H1 (cell line): Measurements from ENCODE around the gene AFF1. TPM values are rescaled to one million over a fixed set of nuclear protein-coding genes. Genes with fewer than 3 reads are reported as not detected.
A peak's percentile ranks its signal among the peaks of the same experiment; 100 is the strongest.

Experiments used
- CTCF ChIA-PET: fragments of 300-600 bp; sonication (Branson Sonifier 250); formaldehyde crosslinking; loops from one replicate; lab custom pipeline; 2021; ENCODE audit not compliant: partially characterized antibody; lab: Charles Lee
- POLR2A ChIA-PET: fragments of 300-600 bp; sonication (Branson Sonifier 250); formaldehyde crosslinking; loops from one replicate; lab custom pipeline; 2021; ENCODE audit warnings: inconsistent platforms; ENCODE audit not compliant: partially characterized antibody; lab: Charles Lee
- DNase-seq, 2 experiments: peaks; one replicate each; pipeline versions ENCODE4 v3.0.0 to v3.0.0-alpha.2; 2010 to 2022; ENCODE audit warnings: low spot score in 2 of 2, low read depth in 1 of 2, mixed read lengths in 1 of 2
- FAIRE-seq: peaks from 2 replicates; lab custom pipeline; 2011; peaks lifted over from hg19 to GRCh38; lab: Jason Lieb, UNC
- H2AFZ ChIP-seq: 2 replicates; pipeline ENCODE4 v1.8.1; 2012; ENCODE audit warnings: low read length, inconsistent platforms
- H2AK5ac ChIP-seq: 2 replicates; pipeline ENCODE4 v1.6.1; 2013; ENCODE audit warnings: low read depth, low read length
- H2BK120ac ChIP-seq: replicated peaks from 2 replicates; pipeline ENCODE3; 2013; ENCODE audit warnings: low read depth, low read length, inconsistent platforms
- H2BK12ac ChIP-seq: 2 replicates; pipeline ENCODE4 v1.6.1; 2013; ENCODE audit warnings: low read depth, low read length
- H2BK15ac ChIP-seq: 2 replicates; pipeline ENCODE4 v1.6.1; 2013; ENCODE audit warnings: low read length
- H2BK20ac ChIP-seq: 2 replicates; pipeline ENCODE4 v1.6.1; 2013; ENCODE audit warnings: low read length
- H2BK5ac ChIP-seq: 2 replicates; pipeline ENCODE4 v1.6.1; 2013; ENCODE audit warnings: low read depth, low read length
- H3K14ac ChIP-seq: 2 replicates; pipeline ENCODE4 v1.6.1; 2013; ENCODE audit warnings: inconsistent platforms; ENCODE audit not compliant: insufficient read length
- H3K18ac ChIP-seq: 2 replicates; pipeline ENCODE4 v1.6.1; 2013; ENCODE audit warnings: low read length; ENCODE audit errors: extremely low read depth
- H3K23ac ChIP-seq: 2 replicates; pipeline ENCODE4 v1.6.1; 2013; ENCODE audit warnings: inconsistent platforms; ENCODE audit not compliant: insufficient read length
- H3K23me2 ChIP-seq: 2 replicates; pipeline ENCODE4 v1.6.1; 2013; ENCODE audit warnings: low read depth, low read length
- H3K27ac ChIP-seq: 2 replicates; pipeline ENCODE4 v1.6.1; 2011; ENCODE audit warnings: low read depth, low read length, inconsistent platforms
- H3K27me3 ChIP-seq, 4 experiments: replicated peaks in 1 of 4; 1 replicate in 1 of 4; 2 replicates in 3 of 4; pipeline versions ENCODE4 v1.6.1 to v1.8.1; 2011 to 2013; ENCODE audit warnings: low read length in 3 of 4, mild to moderate bottlenecking in 3 of 4, inconsistent platforms in 2 of 4, mixed read lengths in 2 of 4, moderate library complexity in 1 of 4; ENCODE audit not compliant: control insufficient read depth in 3 of 4, insufficient read depth in 3 of 4; ENCODE audit errors: extremely low read depth in 1 of 4
- H3K36me3 ChIP-seq, 4 experiments: 2 replicates each; pipeline versions ENCODE4 v1.6.1 to v1.8.1; 2011 to 2013; ENCODE audit warnings: mild to moderate bottlenecking in 4 of 4, low read length in 3 of 4, moderate library complexity in 2 of 4, control low read depth in 1 of 4, inconsistent platforms in 1 of 4; ENCODE audit not compliant: insufficient read depth in 4 of 4, control insufficient read depth in 2 of 4
- H3K4ac ChIP-seq: replicated peaks from 2 replicates; pipeline ENCODE3; 2013; ENCODE audit warnings: low read length, low read depth, mixed read lengths, inconsistent platforms; ENCODE audit not compliant: insufficient read length
- H3K4me1 ChIP-seq, 4 experiments: replicated peaks in 1 of 4; 1 replicate in 1 of 4; 2 replicates in 3 of 4; pipeline versions ENCODE4 v1.6.1 to v1.8.1; 2011 to 2013; ENCODE audit warnings: low read length in 3 of 4, inconsistent platforms in 2 of 4, mixed read lengths in 1 of 4; ENCODE audit not compliant: insufficient read depth in 4 of 4, control insufficient read depth in 3 of 4
- H3K4me2 ChIP-seq, 2 experiments: 2 replicates each; pipeline versions ENCODE4 v1.6.1 to v1.8.1; 2011 to 2013; ENCODE audit warnings: low read depth in 2 of 2, low read length in 2 of 2, control low read depth in 1 of 2, inconsistent platforms in 1 of 2, mild to moderate bottlenecking in 1 of 2; ENCODE audit not compliant: insufficient read depth in 1 of 2
- H3K4me3 ChIP-seq, 4 experiments: fragments of 200-600, 300-600 bp in 1 of 4; sonication (generic), shearing (Covaris generic), sonication (Bioruptor Twin) in 1 of 4; 2 replicates each; pipeline versions ENCODE4 v1.5.1 to v1.8.1; 2011 to 2016; ENCODE audit warnings: low read length in 4 of 4, low read depth in 3 of 4, control low read depth in 2 of 4, inconsistent platforms in 2 of 4, mild to moderate bottlenecking in 2 of 4, mixed read lengths in 1 of 4, moderate library complexity in 1 of 4; ENCODE audit not compliant: insufficient read depth in 2 of 4; ENCODE audit errors: extremely low read depth in 1 of 4
- H3K56ac ChIP-seq: replicated peaks from 2 replicates; pipeline ENCODE3; 2013; ENCODE audit warnings: low read depth, mild to moderate bottlenecking, mixed read lengths, low read length, inconsistent platforms; ENCODE audit not compliant: insufficient read length
- H3K79me1 ChIP-seq: 2 replicates; pipeline ENCODE4 v1.6.1; 2013; ENCODE audit warnings: low read depth, low read length, control low read depth
- H3K79me2 ChIP-seq, 2 experiments: 2 replicates each; pipeline versions ENCODE4 v1.6.1 to v1.8.1; 2012 to 2013; ENCODE audit warnings: low read length in 2 of 2, mild to moderate bottlenecking in 2 of 2, inconsistent platforms in 1 of 2; ENCODE audit not compliant: insufficient read depth in 2 of 2, control insufficient read depth in 1 of 2
- H3K9ac ChIP-seq, 4 experiments: replicated peaks in 1 of 4; 1 replicate in 1 of 4; 2 replicates in 3 of 4; pipeline versions ENCODE4 v1.6.1 to v1.8.1; 2011 to 2013; ENCODE audit warnings: low read depth in 3 of 4, low read length in 3 of 4, control low read depth in 2 of 4, mild to moderate bottlenecking in 2 of 4, moderate library complexity in 2 of 4, inconsistent platforms in 1 of 4; ENCODE audit errors: extremely low read depth in 1 of 4
- H3K9me3 ChIP-seq, 2 experiments: 2 replicates each; pipeline versions ENCODE4 v1.6.1 to v1.8.1; 2012 to 2013; ENCODE audit warnings: mild to moderate bottlenecking in 2 of 2, moderate library complexity in 2 of 2, control low read depth in 1 of 2, inconsistent platforms in 1 of 2, low read depth in 1 of 2, low read length in 1 of 2, mixed read lengths in 1 of 2; ENCODE audit not compliant: insufficient read depth in 2 of 2
- H4K20me1 ChIP-seq, 2 experiments: replicated peaks in 1 of 2; 2 replicates each; pipeline versions ENCODE3 to v1.8.1; 2011 to 2013; ENCODE audit warnings: inconsistent platforms in 2 of 2, low read length in 2 of 2, mild to moderate bottlenecking in 1 of 2; ENCODE audit not compliant: insufficient read depth in 2 of 2, control insufficient read depth in 1 of 2
- H4K5ac ChIP-seq: 2 replicates; pipeline ENCODE4 v1.6.1; 2013; ENCODE audit warnings: low read length, low read depth, mixed read lengths, inconsistent platforms; ENCODE audit not compliant: insufficient read length
- H4K8ac ChIP-seq: 2 replicates; pipeline ENCODE4 v1.8.0; 2013; ENCODE audit warnings: mild to moderate bottlenecking, moderate library complexity, low read length, inconsistent platforms; ENCODE audit not compliant: insufficient read depth; ENCODE audit errors: extremely low read depth
- H4K91ac ChIP-seq: replicated peaks from 2 replicates; pipeline ENCODE3; 2013; ENCODE audit warnings: low read length, mixed read lengths, inconsistent platforms; ENCODE audit not compliant: insufficient read length
- ASH2L ChIP-seq: fragments of 200-600, 300-600 bp; sonication (generic); IDR thresholded peaks from one replicate; pipeline ENCODE4 v1.7.1; 2017; ENCODE audit warnings: low read length
- RAD21 ChIP-seq, 2 experiments: IDR thresholded peaks in 1 of 2; conservative IDR thresholded peaks in 1 of 2; 2 replicates each; pipeline ENCODE4 v1.6.1; 2011; ENCODE audit warnings: low read depth in 2 of 2, low read length in 2 of 2, improper control_type of control experiment in 1 of 2, inconsistent platforms in 1 of 2, mild to moderate bottlenecking in 1 of 2, moderate library complexity in 1 of 2
- WGBS, 2 experiments: shearing (Covaris generic) in 1 of 2; methylation state at CpG; one replicate each; pipeline versions ENCODE4 v1.1.6 to v1.1.7; 2013 to 2015; ENCODE audit warnings: low lambda C conversion rate in 2 of 2, mixed read lengths in 2 of 2, inconsistent platforms in 1 of 2, low coverage in 1 of 2, missing lambda C conversion rate in 1 of 2; ENCODE audit not compliant: insufficient replicate concordance in 2 of 2, insufficient coverage in 1 of 2, insufficient read length in 1 of 2; ENCODE audit errors: extremely low coverage in 1 of 2, missing lambda C conversion rate in 1 of 2; 5-methylcytosine and 5-hydroxymethylcytosine counted together
- polyA plus RNA-seq, 7 experiments: library from polyadenylated mRNA; depleted of rRNA in 3 of 7; stranded (reverse) in 5 of 7; unstranded in 2 of 7; fragments of >200 nt in 5 of 7; fragments of 200-250 nt in 2 of 7; gene quantifications; 1 replicate in 5 of 7; 2 replicates in 1 of 7; 4 replicates in 1 of 7; pipeline versions ENCODE4 v1.2.1 to v1.2.3, GENCODE V29; 2011 to 2013; ENCODE audit warnings: missing spikeins in 2 of 7, mixed read lengths in 2 of 7
- total RNA-seq: library from RNA; stranded (reverse); fragmentation: NEBNext Ultra II Directional; extraction: Animal tissue kit (Norgen Biotek cat#: 25700); gene quantifications from 2 replicates; pipeline ENCODE4 v1.2.1, GENCODE V29; 2021
- TF ChIP-seq, protein P1 (sequence below), 3 experiments: IDR thresholded peaks; 1 replicate in 2 of 3; 2 replicates in 1 of 3; pipeline versions ENCODE4 v1.5.1 to v1.6.1; 2011; ENCODE audit warnings: low read length in 3 of 3, mild to moderate bottlenecking in 3 of 3, inconsistent platforms in 2 of 3, low read depth in 1 of 3, moderate library complexity in 1 of 3; ENCODE audit not compliant: insufficient read depth in 1 of 3; ENCODE audit errors: control extremely low read depth in 1 of 3

The AFF1 gene
- total and polyA plus RNA-seq, 2 of the 8 experiments (the other 6 are each of a cell fraction or from before 2014, with no cell fraction given): 14.8 to 85.5 TPM

DNA sequence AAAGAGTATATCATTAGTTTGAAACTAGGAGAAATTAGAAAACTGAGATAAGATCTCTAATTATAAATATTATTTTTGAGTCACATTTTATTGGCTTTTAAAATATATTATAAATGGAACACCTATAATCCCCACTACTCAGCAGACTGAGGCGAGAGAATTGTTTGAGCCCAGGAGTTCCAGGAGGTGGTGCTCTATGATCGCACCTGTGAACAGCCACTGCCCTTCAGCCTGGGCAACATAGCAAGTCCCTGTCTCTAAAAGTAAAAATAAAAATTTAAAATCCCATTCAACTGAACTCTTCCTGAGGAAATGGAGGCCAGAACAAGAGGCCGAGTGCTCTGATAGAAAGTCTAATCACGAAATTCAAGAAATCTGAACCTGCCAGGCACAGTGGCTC, 36.2 kb upstream of the AFF1 start:
- no peak for FAIRE-seq
- Histone ChIP-seq H2BK5ac (no peak overlapping the region), H3K4me1 (no peaks in the 10 kb centered on the region), H3K27me3 (no peaks in the 10 kb centered on the region), H3K79me1 (no peaks in the 10 kb centered on the region), H3K27ac (no peak overlapping the region), H2BK15ac (no peak overlapping the region), H2BK20ac (no peak overlapping the region), H3K18ac (no peak overlapping the region), H3K79me2 (no peaks in the 10 kb centered on the region), H3K4ac (no peak overlapping the region), H3K4me2 (no peak overlapping the region), H2BK12ac (no peak overlapping the region), H3K9ac (no peak overlapping the region), H4K5ac (no peak overlapping the region), H3K9me3 (no peaks in the 10 kb centered on the region), H3K36me3 (no peaks in the 10 kb centered on the region), H4K20me1 (no peaks in the 10 kb centered on the region), H2AFZ (no peak overlapping the region), H2BK120ac (no peak overlapping the region), H3K4me3 (no peak overlapping the region), H4K8ac (no peak overlapping the region), H3K23ac (no peak overlapping the region), H4K91ac (no peak overlapping the region), H3K23me2 (no peaks in the 10 kb centered on the region), H3K14ac (no peak overlapping the region), H3K56ac (no peak overlapping the region), H2AK5ac (no peak overlapping the region)
- TF ChIP-seq ASH2L (no peak), RAD21 (IDR thresholded peaks at IDR 0.05 in 1 of 2, conservative IDR thresholded peaks at IDR 0.05 in 1 of 2; ENCODE audit: low read depth in 2 of 2, low read length in 2 of 2) (peak; percentile 77 to 81)
- TF ChIP-seq, protein P1, sequence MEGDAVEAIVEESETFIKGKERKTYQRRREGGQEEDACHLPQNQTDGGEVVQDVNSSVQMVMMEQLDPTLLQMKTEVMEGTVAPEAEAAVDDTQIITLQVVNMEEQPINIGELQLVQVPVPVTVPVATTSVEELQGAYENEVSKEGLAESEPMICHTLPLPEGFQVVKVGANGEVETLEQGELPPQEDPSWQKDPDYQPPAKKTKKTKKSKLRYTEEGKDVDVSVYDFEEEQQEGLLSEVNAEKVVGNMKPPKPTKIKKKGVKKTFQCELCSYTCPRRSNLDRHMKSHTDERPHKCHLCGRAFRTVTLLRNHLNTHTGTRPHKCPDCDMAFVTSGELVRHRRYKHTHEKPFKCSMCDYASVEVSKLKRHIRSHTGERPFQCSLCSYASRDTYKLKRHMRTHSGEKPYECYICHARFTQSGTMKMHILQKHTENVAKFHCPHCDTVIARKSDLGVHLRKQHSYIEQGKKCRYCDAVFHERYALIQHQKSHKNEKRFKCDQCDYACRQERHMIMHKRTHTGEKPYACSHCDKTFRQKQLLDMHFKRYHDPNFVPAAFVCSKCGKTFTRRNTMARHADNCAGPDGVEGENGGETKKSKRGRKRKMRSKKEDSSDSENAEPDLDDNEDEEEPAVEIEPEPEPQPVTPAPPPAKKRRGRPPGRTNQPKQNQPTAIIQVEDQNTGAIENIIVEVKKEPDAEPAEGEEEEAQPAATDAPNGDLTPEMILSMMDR (IDR thresholded peaks at IDR 0.05; ENCODE audit: control extremely low read depth in 1 of 3, insufficient read depth in 1 of 3, low read depth in 1 of 3, low read length in 3 of 3): peak; percentile 17 to 44 (median 28)
- ChIA-PET CTCF (interaction anchor here (1.1 to 3.0 kb wide), 4 partner anchors 216 to 402 kb away, joined by 4 to 19 read pairs (median 5); no protein-coding TSS in a partner anchor), POLR2A (no interaction called here)
- peak in 1 of 2 experiments; percentile 13 for DNase-seq
- 80% methylated on average over 4 of the region's 4 CpGs; no CpG with 5 or more reads in 1 of the 2 experiments for WGBS, 2 experiments
